HS-27A (cell line): ENCODE data around the gene PTK7.
"Not testable (repeated sequence)": the region's sequence is repeated elsewhere in the genome, so short reads cannot be mapped to it uniquely, and the experiment has no call there.

Experiments
- DNase-seq: peaks from one replicate; pipeline ENCODE4 v3.0.0-alpha.2; 2012; ENCODE audit warnings: low read depth, missing footprints

The PTK7 gene

DNA sequence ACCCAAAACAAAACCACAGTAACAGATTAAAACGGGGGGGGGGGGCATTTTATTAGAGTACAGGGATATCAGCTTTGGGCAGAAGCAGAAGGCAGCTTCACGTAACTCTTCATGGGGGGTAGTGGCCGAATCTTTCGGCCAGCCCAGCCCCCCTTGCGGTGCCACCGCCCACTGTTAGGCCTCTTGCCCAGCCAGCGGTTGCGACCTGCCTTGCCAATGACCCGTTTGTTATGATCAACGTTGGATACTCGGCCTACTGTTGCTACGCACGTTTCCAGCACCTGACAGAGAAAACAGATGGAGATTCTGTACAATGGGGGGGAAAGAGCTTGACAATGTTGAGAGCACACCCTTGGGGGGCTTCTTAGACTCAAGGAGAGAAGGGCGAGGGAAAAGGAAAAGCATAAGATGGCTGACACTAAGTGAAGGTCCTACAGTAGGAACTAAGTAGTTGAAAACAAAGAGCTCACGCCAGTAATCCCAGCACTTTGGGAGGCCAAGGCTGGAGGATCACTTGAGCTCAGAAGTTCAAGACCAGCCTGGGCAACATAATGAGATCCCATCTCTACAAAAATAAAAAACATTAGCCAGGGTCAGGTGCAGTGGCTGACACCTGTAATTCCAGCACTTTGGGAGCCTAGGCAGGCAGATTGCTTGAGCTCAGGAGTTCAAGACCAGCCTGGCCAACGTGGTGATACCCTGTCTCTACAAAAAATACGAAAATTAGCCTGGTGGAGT is 21.7 kb upstream of the PTK7 start:
- no peak for DNase-seq

DNA sequence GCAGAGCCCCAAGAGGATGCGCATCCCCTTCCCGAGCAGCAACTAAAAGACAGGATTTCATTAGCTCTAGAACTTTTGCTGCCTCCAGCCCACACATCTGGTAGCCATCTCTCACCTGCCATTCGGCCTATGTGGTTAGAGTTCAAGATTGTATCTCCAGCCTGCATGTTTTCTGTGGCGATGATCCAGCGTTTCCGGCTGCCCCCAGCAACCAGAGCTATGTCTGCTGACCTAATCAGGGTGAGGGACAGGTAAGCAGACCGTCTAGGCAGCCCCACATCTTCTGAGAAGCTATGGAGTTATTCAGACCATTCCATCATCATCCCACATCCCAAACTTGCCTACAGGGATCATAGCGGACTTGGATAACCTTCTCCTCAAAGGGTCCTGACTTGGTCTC is 20.1 kb upstream of the PTK7 start:
- DNase-seq: no peak

DNA sequence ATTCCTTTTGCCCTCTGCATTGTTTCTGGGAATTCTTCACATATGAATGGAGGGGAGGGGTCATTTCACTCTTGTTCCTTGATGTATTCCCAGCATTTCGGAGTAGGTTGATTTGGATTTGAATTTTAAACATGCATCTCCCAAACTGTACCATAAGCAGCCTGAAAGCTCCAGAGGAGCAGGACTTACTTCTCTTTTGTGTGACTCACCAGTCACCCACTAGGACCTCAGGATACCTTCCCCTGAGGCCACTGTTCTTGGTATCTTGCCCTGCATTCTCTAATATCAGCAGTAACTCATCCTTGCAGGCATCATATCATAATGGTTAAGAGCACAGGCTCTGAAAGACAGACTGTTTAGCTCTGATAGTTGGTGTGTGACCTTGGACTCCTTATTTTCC is 17.6 kb upstream of the PTK7 start:
- DNase-seq: no peak

DNA sequence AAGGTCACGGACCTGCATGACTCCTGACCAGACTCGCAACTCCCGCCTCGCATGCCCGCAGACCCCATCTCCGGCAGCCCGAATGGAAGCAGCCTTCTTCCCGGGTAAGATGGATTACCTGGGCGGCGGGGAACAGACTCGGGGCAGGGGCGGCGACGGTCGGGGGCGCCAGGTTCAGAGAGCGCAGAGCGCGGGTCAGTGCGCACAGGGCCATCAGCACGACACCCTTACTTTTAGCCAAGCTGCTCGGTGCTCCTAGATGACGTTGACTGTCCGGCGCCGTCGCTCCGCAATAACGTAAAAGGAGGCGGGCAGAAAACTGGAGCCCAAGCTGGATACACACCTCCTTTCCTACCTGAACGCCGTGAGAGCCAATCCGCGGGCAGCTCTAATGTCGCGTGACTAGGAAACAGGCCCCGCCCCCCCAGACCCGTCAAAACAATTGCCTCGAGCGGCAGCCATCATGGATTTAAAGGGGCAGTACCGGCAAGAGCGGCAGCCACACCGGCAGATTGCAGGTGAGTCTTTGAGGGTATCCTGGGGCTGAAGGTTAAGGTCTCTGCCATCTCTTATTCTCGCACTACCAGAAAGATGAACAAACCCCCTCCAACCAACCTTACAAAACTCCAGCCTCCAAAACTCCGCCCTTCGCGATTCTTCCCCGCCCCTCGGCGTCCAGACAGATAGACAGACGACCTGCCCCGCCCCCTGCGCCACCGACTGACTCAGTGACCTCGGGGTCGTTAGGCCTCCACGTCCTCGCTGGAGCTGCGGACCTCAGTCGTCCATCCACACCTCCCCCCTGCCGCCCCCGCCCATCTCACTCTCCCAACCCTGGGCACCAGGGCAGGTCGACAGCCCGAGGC is 16.7 kb upstream of the PTK7 start, which contains the start of the genes KLC4 and MRPL2:
Gene KLC4 (plus strand): TSS at position 464 of the 866 bp plus-strand sequence. CDS start 1,705 bp downstream, outside the sequence.
Gene MRPL2 (minus strand): TSS at position 267 of the 866 bp plus-strand sequence. CDS start 53 bp downstream, at position 214.
- DNase-seq: peak; percentile 97

DNA sequence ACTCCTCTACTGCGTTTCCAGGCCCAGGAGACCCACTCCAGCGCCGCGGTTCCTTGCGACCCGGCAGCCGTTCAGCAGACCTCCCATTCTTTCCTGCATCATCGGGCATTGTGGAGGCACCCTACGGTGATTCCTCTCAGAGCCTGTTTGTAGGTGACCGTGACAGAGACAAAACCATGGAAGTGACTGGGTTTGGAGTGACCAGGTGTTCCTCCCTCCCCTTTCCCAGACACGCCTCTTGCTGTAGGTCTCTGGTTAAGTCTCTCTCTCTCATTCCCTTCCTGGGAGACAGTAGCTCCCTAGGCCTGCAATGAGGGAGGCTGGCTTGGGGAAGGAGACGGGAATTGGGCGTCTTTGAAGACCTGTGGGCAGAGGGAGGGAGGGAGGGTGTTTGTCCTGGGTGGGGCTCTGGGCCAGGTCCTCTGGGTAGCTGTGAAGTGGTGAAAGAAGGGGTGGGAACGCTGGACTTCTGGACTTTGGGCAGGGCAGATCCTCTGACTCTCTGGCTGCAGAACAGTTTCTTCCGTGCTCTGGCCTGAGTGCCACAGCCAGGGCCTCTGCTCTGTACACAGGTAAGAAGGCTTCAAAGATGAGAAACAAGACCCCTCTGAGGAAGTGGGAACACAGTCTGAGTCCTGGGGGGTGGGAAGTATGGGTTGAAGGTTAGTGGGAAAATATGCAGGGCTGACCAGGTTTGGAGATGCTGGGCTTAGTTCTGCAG is 15.9 kb upstream of the PTK7 start:
- DNase-seq: no peak

DNA sequence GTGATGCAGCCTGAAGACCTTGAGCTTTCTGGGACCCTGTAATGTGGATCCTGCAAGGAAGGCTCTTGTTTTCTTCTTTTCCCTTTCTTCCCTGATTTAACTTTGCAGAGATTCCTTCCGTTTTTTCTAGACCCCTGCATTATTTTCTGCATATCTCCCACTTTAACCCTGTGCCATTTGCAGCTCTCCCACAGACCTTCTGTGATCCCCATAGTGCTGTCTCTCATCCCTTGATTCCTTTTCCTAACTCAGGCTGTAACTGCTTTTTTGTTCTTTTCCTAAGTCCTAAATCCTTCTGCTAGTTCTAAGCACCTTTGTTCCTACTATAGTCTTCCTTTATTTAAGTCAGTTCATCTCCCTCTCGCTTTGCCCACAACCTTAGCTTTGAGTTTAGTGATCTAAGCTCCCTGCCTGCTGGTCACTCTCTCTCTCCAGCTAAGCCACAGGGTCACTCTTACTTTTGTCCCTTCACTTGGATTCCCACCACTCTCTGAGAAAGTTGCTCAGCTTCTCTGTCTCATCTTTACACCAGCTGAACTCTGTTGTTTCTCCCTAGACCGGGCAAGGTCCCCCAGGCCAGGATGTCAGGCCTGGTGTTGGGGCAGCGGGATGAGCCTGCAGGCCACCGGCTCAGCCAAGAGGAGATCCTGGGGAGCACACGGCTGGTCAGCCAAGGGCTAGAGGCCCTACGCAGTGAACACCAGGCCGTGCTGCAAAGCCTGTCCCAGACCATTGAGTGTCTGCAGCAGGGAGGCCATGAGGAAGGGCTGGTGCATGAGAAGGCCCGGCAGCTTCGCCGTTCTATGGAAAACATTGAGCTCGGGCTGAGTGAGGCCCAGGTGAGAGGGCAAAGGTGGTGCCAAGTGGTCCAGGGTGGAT is 15.1 kb upstream of the PTK7 start:
- no peak for DNase-seq

DNA sequence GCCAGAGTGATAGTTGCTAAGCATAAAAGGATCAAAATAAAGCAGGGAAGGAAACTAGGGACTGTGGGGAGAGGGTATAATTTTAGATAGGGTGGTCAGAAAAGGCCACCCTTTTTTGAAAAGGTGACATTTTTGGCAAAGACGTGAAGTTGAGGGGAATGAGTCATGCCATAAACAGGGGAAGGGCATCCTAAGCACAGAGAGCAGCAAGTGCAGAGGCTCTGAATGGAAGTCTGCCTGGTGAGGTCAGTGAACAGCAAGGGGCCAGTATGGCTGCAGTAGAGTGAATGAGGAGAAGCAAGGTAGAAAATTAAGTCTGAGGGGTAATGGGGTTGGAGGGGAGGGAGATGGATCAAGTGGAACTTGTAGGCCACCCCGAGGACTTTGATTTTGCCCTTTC is 14.3 kb upstream of the PTK7 start:
- DNase-seq: no peak

DNA sequence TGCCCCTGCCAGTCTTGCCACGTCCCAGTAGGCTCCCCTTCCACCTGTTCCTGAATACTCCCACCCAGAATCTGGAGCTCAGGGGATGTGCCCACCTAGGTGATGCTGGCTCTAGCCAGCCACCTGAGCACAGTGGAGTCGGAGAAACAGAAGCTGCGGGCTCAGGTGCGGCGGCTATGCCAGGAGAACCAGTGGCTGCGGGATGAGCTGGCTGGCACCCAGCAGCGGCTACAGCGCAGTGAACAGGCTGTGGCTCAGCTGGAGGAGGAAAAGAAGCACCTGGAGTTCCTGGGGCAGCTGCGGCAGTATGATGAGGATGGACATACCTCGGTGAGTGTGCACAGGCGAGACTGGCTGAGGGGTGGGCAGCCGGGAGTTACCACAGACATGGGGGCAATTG is 13.3 kb upstream of the PTK7 start:
- no peak for DNase-seq

DNA sequence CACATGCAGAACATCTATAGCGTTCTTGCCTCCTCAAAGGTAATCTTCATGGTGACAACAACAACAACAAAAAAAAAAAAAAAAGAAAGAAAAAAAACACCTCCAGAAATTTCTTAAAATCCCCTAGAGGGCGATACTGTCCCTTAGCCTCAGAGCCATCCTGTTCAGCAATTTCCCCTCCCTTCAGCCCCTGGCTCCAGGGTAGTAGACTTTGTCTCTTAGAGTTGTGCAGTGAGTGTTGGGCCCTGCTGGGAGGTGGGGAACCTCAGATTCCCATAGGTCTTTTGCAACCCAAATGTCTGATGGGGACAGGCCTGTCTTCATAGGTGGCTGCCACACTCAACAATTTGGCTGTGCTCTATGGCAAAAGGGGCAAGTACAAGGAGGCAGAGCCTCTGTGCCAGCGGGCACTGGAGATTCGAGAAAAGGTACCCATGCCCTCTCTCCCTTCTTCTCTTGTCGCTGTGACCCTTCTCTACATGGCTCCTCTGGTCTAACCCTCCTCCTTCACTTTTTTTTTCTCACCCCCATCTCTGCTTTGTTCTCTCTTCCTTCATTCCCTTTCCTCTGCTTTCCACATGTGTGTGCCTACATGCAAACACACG is 6.0 kb upstream of the PTK7 start:
- DNase-seq: no peak

DNA sequence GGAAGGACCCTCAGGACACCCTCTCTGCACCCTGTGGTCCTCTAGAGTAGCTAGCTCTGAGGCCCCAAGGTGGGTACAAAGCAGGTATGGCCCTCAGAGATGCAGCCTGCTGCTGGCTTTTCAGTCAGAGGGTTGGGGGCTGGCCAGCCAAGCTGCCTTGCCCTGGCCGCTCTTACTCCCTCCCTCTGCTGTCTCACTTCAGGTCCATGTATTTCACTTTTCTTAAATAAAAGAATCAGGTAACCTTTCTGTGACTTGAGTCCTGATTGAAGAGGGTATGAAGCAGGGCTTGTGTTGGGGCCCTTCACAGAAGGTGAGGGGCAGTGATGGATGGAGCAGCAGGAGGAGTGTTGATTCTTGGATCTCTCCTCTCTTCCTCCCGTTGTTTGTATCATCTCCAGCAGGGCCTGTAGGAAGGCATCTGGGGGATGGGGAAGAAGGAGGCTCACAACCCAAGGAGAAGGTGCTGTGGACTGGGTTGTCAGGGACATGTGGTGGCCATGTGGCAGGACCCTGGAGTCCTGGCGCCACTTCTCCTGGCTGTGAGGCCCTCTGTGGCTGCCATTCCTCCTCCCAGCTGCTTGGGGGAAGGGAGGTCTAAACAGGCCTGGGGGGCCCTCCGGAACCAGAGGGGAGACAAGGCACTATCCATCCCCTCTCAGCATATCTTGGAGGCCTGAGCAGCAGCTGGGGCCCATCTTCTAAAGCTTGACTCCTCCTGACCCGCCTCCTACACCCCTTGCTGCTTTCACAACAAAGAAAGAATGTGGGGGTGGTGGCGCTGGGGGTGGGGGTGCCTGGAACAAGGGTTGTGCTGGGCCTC is 1.1 kb upstream of the PTK7 start:
- no peak for DNase-seq

DNA sequence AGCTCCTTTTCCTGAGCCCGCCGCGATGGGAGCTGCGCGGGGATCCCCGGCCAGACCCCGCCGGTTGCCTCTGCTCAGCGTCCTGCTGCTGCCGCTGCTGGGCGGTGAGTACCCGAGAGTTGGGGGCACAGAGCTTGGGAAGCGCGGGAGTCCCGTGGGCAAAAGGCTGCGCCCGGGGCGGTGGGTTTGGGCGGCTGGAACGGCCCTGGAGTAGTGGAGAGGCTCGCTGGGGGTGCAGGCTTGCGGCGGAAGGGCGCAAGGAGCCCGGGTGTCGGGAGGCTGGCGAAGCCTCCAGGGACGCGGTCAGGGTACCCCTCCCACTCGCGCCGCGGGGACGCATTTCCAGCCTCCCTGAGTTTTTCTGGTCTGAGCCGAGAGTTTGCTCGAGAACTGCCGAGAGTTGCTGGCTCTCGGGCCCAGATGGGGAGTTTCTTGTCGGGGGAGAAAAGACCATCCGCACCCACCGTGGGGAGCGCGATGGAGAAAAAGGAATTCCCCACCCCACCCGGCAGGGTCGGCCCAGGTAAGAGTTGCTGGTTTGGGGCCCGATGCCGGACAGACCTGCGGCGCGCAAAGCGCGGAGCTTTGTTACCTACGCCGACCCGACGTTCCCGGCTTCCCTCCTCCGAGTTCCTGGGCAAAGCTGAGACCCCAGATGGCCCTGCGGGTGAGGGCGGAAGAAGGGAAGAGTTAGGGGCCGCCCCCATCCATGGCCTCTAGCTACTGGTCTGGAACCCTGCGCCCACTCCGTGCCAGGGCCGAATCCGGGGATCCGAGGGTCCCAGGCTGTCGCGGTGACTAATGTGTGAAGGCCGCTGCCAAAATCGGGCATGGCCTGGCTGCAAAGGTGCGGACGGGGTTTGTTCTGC is 584 bp downstream of the PTK7 start:
- DNase-seq: no peak

DNA sequence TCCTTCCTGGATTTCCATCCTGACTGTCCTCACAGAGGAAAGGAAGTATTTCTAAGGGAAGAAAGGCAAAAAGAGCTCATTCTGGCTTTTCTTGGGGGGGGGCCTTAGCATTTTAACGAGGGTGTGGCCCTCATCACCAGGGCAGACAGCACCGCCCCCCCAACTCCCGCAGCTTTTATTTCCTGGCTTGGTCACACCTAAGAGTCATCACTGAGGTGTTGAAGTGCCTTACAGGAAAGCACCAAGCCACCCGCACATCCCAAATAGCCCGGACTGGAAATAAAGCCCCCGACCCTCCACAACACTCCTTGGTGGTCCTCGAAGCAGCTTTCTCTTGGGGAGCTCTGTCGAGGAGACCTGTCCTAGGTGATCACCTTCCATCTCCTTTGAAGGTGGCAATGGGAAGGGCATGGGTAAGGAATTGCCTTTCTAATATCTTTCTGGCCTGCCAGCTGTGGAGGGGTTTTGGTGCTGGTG is 1.3 kb downstream of the PTK7 start:
- no peak for DNase-seq

DNA sequence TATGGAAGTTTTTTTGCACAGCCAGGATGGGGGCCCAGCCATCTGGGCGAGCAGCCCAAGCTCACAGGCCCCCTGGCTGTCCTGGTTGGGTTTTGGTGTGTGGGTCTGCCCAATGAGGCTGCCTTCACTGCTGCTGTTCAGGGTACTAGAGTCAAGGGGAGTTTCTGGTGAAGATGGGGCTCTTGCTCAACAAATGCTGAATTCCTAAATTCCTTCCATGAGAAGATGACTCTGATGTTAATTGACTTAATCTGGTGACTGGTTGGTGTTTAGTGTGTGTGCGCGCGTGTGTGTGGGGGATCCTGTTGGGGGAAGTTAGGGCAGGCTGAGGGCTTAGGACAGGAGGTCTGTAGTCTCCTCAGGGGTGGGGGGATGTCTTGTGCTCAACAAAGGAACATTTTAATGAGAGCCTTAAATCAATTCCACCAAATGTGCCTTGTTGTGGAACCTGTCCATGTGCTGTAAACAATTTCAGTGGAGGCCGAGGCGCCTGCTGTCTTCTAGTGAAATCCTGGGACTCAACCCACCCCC is 1.9 kb downstream of the PTK7 start:
- DNase-seq: no peak

DNA sequence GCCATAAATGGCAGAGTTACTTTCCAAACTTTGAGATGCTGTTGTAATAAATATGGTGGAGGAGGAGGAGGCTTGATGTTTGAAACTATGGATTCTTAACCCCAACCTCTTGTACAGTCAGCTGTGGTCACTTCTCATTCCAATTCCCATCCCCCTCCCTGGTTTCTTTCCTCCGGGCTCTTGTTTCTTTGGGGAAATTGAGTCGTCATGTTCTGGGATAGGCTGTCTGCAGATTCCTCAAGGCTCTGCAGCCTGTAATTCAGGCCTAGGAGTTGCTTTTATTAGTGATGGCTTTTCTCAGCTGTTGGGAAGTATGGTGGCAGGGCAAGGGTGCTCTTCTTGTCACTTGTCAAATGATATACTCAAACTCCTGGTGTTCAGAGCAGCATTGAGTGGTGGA is 2.6 kb downstream of the PTK7 start:
- DNase-seq: no peak

DNA sequence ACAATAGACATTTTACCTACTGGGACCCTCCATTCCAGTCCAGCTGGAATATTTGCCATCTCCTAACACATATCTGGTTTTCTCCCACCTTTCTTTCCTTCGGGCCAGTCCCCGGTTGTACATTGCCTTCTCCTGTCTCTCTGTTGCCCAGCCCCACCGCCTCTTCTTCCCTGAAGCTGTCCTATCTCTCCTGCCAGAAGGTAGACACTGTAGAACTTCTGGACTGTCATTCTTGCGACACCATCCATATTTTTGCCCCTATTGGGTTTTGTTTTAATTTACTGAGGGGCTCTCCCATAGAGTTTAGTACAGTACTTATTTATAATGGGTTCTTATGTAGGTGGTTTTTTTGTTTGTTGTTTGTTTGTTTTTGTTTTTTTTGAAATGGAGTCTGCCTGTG is 4.9 kb downstream of the PTK7 start:
- DNase-seq: no peak

DNA sequence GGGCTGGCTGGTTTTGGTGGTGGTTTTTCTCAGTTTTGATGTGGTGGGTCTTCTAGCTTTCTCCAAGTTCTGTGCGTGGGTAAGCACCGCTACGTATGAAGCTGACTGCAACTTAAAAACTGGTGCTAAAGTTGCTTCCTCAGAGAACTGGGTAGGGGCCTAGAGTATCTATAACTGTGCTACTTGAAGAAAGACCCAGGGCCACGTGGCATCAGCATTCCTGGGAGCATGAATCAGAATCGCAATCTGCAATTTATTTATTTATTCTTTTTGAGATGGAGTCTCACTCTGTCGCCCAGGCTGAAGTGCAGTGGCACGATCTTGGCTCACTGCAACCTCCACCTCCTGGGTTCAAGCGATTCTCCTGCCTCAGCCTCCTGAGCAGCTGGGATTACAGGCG is 5.8 kb downstream of the PTK7 start:
- DNase-seq: not testable (repeated sequence)

DNA sequence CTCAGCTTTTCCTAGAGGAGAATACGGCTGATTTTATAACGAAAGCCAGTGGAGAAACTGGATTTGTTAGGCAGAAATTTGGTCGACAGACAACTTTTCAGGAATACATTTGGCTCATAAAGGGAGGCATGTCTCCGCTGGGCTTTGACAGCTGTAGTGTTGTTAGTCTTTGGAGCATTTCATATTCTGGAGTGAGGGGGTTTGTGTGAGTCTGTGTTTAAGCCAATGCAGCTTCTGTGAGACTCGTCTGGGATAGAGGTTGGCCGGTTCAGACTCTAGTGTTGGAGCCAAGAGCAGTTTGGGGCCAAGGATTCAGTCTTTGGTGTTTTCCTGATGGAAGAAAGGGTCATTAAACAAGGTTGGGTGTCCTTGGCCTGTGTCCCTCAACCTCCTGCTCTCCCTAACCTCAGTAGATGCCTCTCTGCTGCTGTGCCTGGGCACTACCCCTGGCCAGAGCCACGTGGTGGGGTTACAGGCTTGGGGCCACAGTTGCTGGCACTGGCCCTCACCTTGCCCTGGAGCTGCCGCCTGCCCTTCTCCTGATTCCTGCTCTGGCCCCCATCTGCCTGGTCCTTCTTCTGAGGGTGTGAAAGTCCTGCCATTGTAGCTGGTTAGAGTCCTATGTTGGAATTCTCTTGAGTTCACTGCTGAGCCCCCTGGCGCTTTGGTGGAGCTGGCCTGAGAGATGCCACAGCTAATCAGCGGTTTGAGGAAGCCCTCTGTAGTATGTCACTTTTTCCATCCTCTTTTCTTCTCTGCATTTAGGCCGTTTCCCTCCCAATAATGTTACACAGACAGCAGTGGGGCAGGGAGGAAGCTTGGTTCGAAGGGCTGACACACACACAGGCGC is 6.9 kb downstream of the PTK7 start:
- no peak for DNase-seq
